Measurements from ENCODE around the gene SCART1. TPM values are rescaled to one million over a fixed set of nuclear protein-coding genes. Genes with fewer than 3 reads are reported as not detected.

Gene SCART1
- total and polyA plus RNA-seq, 2 of the 4 experiments (the other 2 are of a cell fraction), result 0.54 to 2.1 TPM

GRCh38 chr10:133446979-133447378, 6.8 kb upstream of the SCART1 start:
- H3K9me1 ChIP-seq (ENCODE audit: insufficient read depth, low read length), result no peaks in the 10 kb centered on the region
- no TSS peak for BruUV-seq (replicated peaks)
- H3K18ac ChIP-seq (ENCODE audit: low read depth, low read length), result no peak overlapping the region
- H2BK120ac ChIP-seq (ENCODE audit: low read depth, low read length), result no peak overlapping the region
- no peak overlapping the region for H4K91ac ChIP-seq (ENCODE audit: insufficient read depth, low read depth, low read length)
- no peak overlapping the region for H2BK15ac ChIP-seq (ENCODE audit: low read depth, low read length)
- no peak overlapping the region for H3K14ac ChIP-seq (replicated peaks; ENCODE audit: low read depth, low read length)
- H2AK9ac ChIP-seq (replicated peaks; ENCODE audit: low read depth, low read length, poor library complexity), result no peak overlapping the region
- intact Hi-C loops (cut with micrococcal nuclease) (no loop called here), in situ Hi-C loops (cut with MboI; ENCODE audit: low sequenced_read_pairs) (no loop called here), dilution Hi-C loops (cut with HindIII; ENCODE audit: low sequenced_read_pairs, unreplicated experiment) (no loop called here)
- no peaks in the 10 kb centered on the region for H3K79me1 ChIP-seq (ENCODE audit: low read depth in 1 of 2, low read length in 2 of 2)
- no peak for DNase-seq
- no peak overlapping the region for H3K56ac ChIP-seq (ENCODE audit: extremely low read depth, insufficient read depth, low read length)
- H4K20me1 ChIP-seq (ENCODE audit: insufficient read depth, low read length), result no peaks in the 10 kb centered on the region
- H3K27me3 ChIP-seq (ENCODE audit: control insufficient read depth, insufficient read depth, low read length), result no peaks in the 10 kb centered on the region
- ChIA-PET CTCF (no interaction called here), POLR2A (ENCODE audit: unreplicated experiment) (no interaction called here)
- H2BK5ac ChIP-seq (ENCODE audit: low read depth, low read length, poor library complexity, severe bottlenecking), result no peak overlapping the region
- no peak overlapping the region for H3K4me2 ChIP-seq (ENCODE audit: low read depth, low read length)
- no peak overlapping the region for H2AK5ac ChIP-seq (ENCODE audit: low read depth, low read length)
- no peak overlapping the region for H3K27ac ChIP-seq (ENCODE audit: insufficient read depth, low read length)
- no peak overlapping the region for H2AFZ ChIP-seq (replicated peaks; ENCODE audit: low read length, poor library complexity)
- no CpG with 5 or more reads among the region's 11 CpGs for WGBS, 2 experiments (ENCODE audit: extremely low coverage in 2 of 2, insufficient read length in 1 of 2)
- H2BK20ac ChIP-seq (ENCODE audit: low read depth, low read length), result no peak overlapping the region
- no peak overlapping the region for H3K23ac ChIP-seq (ENCODE audit: low read depth, low read length)
- H3K4me3 ChIP-seq (ENCODE audit: insufficient read depth, low read depth, low read length), result no peak overlapping the region
- H3K36me3 ChIP-seq (ENCODE audit: control insufficient read depth, insufficient read depth, low read length), result no peaks in the 10 kb centered on the region
- H4K8ac ChIP-seq (ENCODE audit: low read depth in 2 of 2, low read length in 2 of 2), result no peak overlapping the region
- H3K9ac ChIP-seq (ENCODE audit: low read depth, low read length), result no peak overlapping the region
- peaks cover 15% of the 10 kb centered on the region for H3K9me3 ChIP-seq (ENCODE audit: control insufficient read depth, insufficient read depth, low read length)
- no peak overlapping the region for H3K4ac ChIP-seq (ENCODE audit: low read depth, low read length)
- no peak for TF ChIP-seq RAD21 (IDR thresholded peaks at IDR 0.05; ENCODE audit: low read length)
- no peak for TF ChIP-seq CEBPB (IDR thresholded peaks at IDR 0.05; ENCODE audit: low read depth, low read length)
- no peak for TF ChIP-seq ELK1 (IDR thresholded peaks at IDR 0.05; ENCODE audit: borderline replicate concordance, low read depth, low read length)
- no peak for TF ChIP-seq CHD1 (IDR thresholded peaks at IDR 0.05; ENCODE audit: low read depth, low read length)
- TF ChIP-seq BHLHE40 (IDR thresholded peaks at IDR 0.05; ENCODE audit: low read depth, low read length), result no peak
- TF ChIP-seq, protein P1, sequence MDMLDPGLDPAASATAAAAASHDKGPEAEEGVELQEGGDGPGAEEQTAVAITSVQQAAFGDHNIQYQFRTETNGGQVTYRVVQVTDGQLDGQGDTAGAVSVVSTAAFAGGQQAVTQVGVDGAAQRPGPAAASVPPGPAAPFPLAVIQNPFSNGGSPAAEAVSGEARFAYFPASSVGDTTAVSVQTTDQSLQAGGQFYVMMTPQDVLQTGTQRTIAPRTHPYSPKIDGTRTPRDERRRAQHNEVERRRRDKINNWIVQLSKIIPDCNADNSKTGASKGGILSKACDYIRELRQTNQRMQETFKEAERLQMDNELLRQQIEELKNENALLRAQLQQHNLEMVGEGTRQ (IDR thresholded peaks at IDR 0.05; ENCODE audit: low read depth, low read length), result no peak
- TF ChIP-seq POLR2A (IDR thresholded peaks at IDR 0.05; ENCODE audit: low read depth, low read length), result no peak
- TF ChIP-seq, protein P2, sequence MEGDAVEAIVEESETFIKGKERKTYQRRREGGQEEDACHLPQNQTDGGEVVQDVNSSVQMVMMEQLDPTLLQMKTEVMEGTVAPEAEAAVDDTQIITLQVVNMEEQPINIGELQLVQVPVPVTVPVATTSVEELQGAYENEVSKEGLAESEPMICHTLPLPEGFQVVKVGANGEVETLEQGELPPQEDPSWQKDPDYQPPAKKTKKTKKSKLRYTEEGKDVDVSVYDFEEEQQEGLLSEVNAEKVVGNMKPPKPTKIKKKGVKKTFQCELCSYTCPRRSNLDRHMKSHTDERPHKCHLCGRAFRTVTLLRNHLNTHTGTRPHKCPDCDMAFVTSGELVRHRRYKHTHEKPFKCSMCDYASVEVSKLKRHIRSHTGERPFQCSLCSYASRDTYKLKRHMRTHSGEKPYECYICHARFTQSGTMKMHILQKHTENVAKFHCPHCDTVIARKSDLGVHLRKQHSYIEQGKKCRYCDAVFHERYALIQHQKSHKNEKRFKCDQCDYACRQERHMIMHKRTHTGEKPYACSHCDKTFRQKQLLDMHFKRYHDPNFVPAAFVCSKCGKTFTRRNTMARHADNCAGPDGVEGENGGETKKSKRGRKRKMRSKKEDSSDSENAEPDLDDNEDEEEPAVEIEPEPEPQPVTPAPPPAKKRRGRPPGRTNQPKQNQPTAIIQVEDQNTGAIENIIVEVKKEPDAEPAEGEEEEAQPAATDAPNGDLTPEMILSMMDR (conservative IDR thresholded peaks at IDR 0.05; ENCODE audit: low read depth, low read length), result no peak
- no peak for TF ChIP-seq RFX5 (IDR thresholded peaks at IDR 0.05; ENCODE audit: low read depth, low read length)
- no peaks in the 10 kb centered on the region for H3K4me1 ChIP-seq (ENCODE audit: control insufficient read depth, insufficient read depth, low read length)
- H4K5ac ChIP-seq (ENCODE audit: low read depth, low read length), result no peak overlapping the region
- no peak for ATAC-seq (ENCODE audit: low read depth)
